Prostate gland (tissue), 2 donors: ENCODE measurements around the gene SNAI3. TPM values are rescaled to one million over a fixed set of nuclear protein-coding genes. Genes with fewer than 3 reads are reported as not detected.

Experiments
- DNase-seq: peaks from one replicate; pipeline ENCODE4 v3.0.0-alpha.2; 2019; ENCODE audit warnings: low spot score
- H3K27ac ChIP-seq, 2 donors: fragments of 200-600 bp; sonication (generic); 2 replicates each; pipeline ENCODE4 v1.5.1; 2017 to 2019
- H3K27me3 ChIP-seq: fragments of 200-600 bp; sonication (generic); replicated peaks from 2 replicates; pipeline ENCODE4 v1.5.1; 2019; ENCODE audit not compliant: insufficient read depth
- H3K36me3 ChIP-seq, 2 donors: fragments of 200-600 bp; sonication (generic); 1 replicate in 1 of 2; 2 replicates in 1 of 2; pipeline versions ENCODE4 v1.5.1 to v1.8.1; 2017 to 2019
- H3K4me1 ChIP-seq: fragments of 200-600 bp; sonication (generic); replicated peaks from 2 replicates; pipeline ENCODE4 v1.5.1; 2019
- H3K4me3 ChIP-seq, 2 donors: fragments of 200-600 bp; sonication (generic); 2 replicates each; pipeline ENCODE4 v1.5.1; 2017 to 2019
- H3K9me3 ChIP-seq: fragments of 200-600 bp; sonication (generic); 2 replicates; pipeline ENCODE4 v1.5.1; 2017
- POLR2A ChIP-seq: fragments of 450-650 bp; IDR thresholded peaks from one replicate; pipeline ENCODE4 v1.6.1; 2016; ENCODE audit warnings: antibody characterized with exemption, mild to moderate bottlenecking
- POLR2AphosphoS5 ChIP-seq: sonication (generic); formaldehyde crosslinking; IDR thresholded peaks from one replicate; pipeline ENCODE4 v1.6.1; 2017; ENCODE audit warnings: antibody characterized with exemption
- WGBS: methylation state at CpG from one replicate; pipeline ENCODE4 v1.1.5; 2018; 5-methylcytosine and 5-hydroxymethylcytosine counted together
- intact Hi-C: fragments of 100-400 bp; cut with DNase I; formaldehyde crosslinking; loops from one replicate; pipeline ENCODE4 v1.14.2; 2022
- total RNA-seq, 2 donors: library from RNA; depleted of rRNA; stranded (reverse); fragments of >200 nt; gene quantifications; one replicate each; pipeline ENCODE4 v1.1.0, GENCODE V29; 2016
- TF ChIP-seq, protein P1 (sequence below), 4 experiments: fragments of 200-600 bp in 2 of 4; fragments of 450-650 bp in 2 of 4; sonication (generic) in 2 of 4; IDR thresholded peaks; 1 replicate in 3 of 4; 2 replicates in 1 of 4; pipeline ENCODE4 v1.5.1; 2016 to 2019; ENCODE audit warnings: antibody characterized with exemption in 4 of 4, mild to moderate bottlenecking in 2 of 4, moderate library complexity in 2 of 4

SNAI3 gene
- total RNA-seq, 2 donors from 2014 or later, result 0.46 to 2.8 TPM

DNA sequence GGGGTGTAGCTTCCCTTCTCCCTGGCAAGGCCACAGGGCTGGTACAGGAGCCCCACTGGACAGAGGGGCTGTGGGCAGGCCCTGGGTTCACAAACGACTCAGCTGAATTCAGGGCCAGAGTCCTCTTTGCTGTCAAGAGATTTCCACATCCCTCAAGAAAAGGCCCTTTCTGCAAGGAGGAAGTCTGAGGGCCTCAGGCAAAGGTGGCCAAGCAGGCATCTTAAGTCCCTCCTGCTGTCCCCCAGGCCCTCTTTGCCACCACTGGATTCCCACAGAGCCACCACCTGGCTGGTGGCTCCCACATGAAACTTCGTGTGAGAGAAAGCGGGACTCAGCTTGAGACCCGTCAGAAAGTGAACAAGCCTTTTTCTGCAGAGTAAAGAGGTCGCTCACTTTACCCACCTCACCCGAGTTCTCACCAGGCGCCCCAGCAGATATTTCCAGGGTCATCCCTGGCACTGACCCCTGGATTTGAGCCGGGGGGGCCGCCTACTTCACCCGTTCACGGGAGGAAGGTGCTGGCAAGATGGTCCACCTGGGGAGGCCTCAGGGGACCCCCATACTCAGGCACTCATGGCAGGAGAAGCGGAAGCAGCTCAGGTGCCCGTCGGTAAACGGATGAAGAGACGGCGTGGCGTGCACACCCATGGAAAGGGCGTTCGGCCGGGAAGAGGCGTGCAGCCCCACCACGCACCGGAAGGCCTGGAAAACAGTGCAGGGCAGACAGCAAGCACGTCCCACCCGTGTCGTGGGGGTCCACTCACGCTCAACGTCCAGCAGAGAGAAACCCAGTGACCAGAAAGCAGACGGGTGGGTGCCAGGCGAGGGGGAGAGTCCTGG is 16.3 kb upstream of the SNAI3 start:
- no peaks in the 10 kb centered on the region for H3K36me3 ChIP-seq
- no peak overlapping the region for H3K4me3 ChIP-seq

DNA sequence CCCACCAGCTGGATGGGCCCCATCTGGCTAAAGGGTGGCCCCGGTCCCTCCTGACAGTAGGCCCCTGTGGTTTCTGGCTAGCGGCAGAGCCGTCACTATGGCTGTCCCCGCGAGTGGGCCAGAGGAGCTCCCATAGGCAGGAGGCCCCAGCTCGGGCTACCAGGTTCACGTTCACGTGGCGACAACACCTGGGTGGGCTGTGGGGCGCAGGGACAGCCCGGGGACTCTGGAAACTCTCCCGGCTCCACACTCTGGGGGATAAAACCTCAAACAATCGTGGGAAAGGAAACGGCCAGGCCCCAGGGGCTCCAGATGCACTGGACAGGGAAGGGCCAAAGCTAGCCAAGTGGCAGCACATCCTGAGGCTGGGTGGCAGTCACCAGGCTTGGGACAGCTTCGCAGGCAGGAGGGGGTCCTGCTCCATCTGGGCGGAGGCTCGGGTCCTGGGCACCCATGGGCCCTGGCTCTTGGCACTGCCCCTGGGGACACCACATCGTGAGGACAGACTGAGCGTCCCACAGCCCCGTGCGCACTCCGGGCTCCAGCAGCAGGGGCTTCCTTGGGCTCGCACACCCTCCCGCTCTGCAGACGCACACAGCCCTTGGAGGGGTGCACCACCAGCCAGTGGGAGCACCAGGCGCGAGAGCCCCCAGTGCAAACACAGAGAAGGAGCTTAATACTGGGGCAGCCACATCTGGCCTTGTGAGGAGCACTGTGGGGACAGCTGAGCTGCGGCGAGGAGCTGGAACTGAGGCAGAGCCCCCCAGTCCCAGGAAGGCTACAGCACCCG is 15.5 kb upstream of the SNAI3 start:
- peaks cover 2% of the 10 kb centered on the region for H3K4me1 ChIP-seq
- no peak overlapping the region for H3K27ac ChIP-seq
- H3K27me3 ChIP-seq, result no peaks in the 10 kb centered on the region
- intact Hi-C loops, result no loop called here
- TF ChIP-seq POLR2AphosphoS5 (no peak), POLR2A (no peak)
- H3K36me3 ChIP-seq, result no peaks in the 10 kb centered on the region
- no peaks in the 10 kb centered on the region for H3K9me3 ChIP-seq
- DNase-seq, result no peak
- 84% methylated on average over 27 of the region's 30 CpGs for WGBS
- H3K4me3 ChIP-seq, result no peak overlapping the region

More for the DNA sequence above, 16.3 kb upstream of the SNAI3 start:
- H3K27ac ChIP-seq, result no peak overlapping the region
- no peak for DNase-seq
- H3K4me1 ChIP-seq, result peaks cover 2% of the 10 kb centered on the region
- intact Hi-C loops, result no loop called here
- no peaks in the 10 kb centered on the region for H3K9me3 ChIP-seq
- H3K27me3 ChIP-seq, result no peaks in the 10 kb centered on the region
- whole genome bisulfite sequencing, result 90% methylated on average over 31 of the region's 31 CpGs
- TF ChIP-seq POLR2AphosphoS5 (no peak), POLR2A (no peak)
- TF ChIP-seq, protein P1, sequence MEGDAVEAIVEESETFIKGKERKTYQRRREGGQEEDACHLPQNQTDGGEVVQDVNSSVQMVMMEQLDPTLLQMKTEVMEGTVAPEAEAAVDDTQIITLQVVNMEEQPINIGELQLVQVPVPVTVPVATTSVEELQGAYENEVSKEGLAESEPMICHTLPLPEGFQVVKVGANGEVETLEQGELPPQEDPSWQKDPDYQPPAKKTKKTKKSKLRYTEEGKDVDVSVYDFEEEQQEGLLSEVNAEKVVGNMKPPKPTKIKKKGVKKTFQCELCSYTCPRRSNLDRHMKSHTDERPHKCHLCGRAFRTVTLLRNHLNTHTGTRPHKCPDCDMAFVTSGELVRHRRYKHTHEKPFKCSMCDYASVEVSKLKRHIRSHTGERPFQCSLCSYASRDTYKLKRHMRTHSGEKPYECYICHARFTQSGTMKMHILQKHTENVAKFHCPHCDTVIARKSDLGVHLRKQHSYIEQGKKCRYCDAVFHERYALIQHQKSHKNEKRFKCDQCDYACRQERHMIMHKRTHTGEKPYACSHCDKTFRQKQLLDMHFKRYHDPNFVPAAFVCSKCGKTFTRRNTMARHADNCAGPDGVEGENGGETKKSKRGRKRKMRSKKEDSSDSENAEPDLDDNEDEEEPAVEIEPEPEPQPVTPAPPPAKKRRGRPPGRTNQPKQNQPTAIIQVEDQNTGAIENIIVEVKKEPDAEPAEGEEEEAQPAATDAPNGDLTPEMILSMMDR (IDR thresholded peaks at IDR 0.05), result no peak

DNA sequence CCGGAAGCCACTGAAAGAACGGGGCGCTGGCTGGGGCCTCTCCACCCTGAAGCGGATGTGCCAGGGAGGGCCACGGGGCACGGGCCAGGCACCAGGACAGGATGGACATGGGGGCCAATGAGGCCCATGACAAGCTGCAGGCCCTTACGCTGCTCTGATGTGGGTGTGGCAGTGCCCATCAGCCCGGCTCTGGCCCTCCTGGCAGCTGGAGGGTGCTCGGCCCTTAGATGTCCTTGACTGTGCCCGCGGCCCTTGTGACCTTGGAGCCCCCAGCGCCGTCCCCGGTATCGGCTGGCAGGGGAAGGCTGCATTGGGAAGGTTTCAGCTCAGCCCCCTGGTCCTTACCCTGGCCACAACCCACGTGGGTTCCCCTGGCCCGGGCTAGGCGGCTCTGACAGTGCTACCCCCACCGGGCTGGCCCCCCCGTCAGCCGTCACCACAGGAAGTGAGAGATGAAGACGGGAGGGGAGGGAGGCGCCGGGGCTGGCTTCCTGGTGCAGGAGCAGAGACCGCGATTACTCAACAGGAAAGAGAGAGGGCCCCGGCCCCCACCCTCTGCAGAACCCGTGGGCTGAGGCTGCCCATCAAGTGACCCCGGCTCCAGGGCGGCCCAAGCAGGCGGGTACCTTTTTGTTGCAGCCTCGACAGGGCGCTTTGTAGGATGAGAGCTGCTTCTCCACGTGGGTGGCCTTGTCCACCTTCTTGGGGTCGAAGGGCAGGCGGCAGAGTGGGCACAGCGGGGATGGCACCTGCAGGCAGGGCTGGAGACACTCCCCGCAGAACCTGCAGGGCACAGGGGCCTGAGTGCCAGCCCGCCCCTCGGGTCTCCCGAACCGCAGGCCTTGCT is 14.6 kb upstream of the SNAI3 start:
- Histone ChIP-seq H3K9me3 (no peaks in the 10 kb centered on the region), H3K4me1 (peaks cover 2% of the 10 kb centered on the region), H3K27me3 (no peaks in the 10 kb centered on the region), H3K36me3 (no peaks in the 10 kb centered on the region), H3K4me3 (no peak overlapping the region), H3K27ac (no peak overlapping the region)
- peak; percentile 46 for DNase-seq
- TF ChIP-seq POLR2AphosphoS5 (peak; percentile 30), POLR2A (no peak)
- TF ChIP-seq, protein P1 (IDR thresholded peaks at IDR 0.05), result no peak
- 59% methylated on average over 28 of the region's 42 CpGs for WGBS
- intact Hi-C loops, result no loop called here

- H3K4me1 ChIP-seq, result peaks cover 2% of the 10 kb centered on the region
Observed at GRCh38 chr16:88700322-88700635, 14.0 kb upstream of the SNAI3 start.

More at GRCh38 chr16:88700322-88700635, 14.0 kb upstream of the SNAI3 start:
- Histone ChIP-seq H3K27ac (no peak overlapping the region), H3K36me3 (no peaks in the 10 kb centered on the region), H3K4me3 (no peak overlapping the region), H3K9me3 (no peaks in the 10 kb centered on the region), H3K27me3 (no peaks in the 10 kb centered on the region)
- 84% methylated on average over 14 of the region's 14 CpGs for WGBS
- TF ChIP-seq POLR2A (no peak), POLR2AphosphoS5 (no peak)
- TF ChIP-seq, protein P1 (IDR thresholded peaks at IDR 0.05), result no peak
- no peak for DNase-seq
- intact Hi-C loops, result no loop called here
